Daoy (cell line): ENCODE data around the gene PPIL6. TPM values are rescaled to one million over a fixed set of nuclear protein-coding genes. Genes with fewer than 3 reads are reported as not detected.
A peak's percentile ranks its signal among the peaks of the same experiment; 100 is the strongest.
"Not testable (repeated sequence)": the region's sequence is repeated elsewhere in the genome, so short reads cannot be mapped to it uniquely, and the experiment has no call there.

Source experiments
- DNase-seq: peaks from one replicate; pipeline ENCODE4 v3.0.0-alpha.2; 2015; ENCODE audit warnings: low read depth
- total RNA-seq: library from RNA; depleted of rRNA; stranded (reverse); fragments of >200 nt; shearing (Covaris generic); gene quantifications from 2 replicates; pipeline ENCODE4 v1.2.3, GENCODE V29; 2014

The PPIL6 gene
- total RNA-seq, 1 experiment from 2014 or later: 4.5 TPM

DNA sequence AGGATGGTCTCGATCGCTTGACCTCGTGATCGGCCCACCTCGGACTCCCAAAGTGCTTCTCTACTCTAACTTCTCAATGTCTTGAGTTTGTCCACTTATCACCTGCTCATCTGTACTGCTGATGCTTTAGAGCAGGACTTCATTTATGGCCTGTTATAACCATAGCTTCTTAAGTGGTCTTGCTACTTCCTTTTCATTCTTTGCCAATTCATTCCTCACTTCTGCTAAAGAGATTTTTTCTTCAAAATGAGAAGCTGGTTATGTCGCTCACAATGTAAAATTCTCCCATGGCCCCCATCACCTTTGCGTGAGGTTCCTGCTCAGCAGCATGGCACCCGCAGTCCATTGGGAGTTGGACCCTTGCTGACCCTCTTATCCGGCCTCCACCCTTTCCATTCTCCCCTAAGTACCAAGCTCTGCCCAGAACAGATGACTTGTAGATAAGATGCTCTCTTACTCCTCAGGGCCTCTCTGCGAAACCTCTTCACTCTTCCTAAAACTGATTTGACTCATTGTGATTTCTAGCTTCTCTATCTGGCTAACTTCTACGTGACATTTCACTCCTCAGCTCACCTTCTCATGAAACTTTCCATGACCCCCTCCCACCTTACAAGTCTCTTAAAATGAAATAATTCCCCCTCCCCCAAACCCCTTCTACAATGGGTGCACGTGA, 44.2 kb downstream of the PPIL6 start:
- DNase-seq: no peak

DNA sequence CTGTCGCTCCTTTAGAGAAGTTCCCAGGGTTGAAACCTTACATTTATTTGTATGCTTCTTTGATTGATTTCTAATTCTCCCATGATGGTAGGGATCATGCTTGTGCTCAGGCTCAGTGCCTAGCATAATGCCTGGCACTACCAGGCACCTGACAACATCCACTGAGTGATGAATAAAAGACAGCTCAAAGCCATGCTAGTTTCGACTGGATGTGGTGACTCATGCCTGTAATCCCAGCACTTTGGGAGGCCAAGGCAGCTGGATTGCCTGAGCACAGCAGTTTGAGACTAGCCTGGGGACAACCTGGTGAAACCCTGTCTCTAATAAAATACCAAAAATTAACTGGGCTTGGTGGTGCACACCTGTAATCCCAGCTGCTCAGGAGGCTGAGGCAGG, 46.5 kb downstream of the PPIL6 start:
- peak; percentile 44 for DNase-seq

DNA sequence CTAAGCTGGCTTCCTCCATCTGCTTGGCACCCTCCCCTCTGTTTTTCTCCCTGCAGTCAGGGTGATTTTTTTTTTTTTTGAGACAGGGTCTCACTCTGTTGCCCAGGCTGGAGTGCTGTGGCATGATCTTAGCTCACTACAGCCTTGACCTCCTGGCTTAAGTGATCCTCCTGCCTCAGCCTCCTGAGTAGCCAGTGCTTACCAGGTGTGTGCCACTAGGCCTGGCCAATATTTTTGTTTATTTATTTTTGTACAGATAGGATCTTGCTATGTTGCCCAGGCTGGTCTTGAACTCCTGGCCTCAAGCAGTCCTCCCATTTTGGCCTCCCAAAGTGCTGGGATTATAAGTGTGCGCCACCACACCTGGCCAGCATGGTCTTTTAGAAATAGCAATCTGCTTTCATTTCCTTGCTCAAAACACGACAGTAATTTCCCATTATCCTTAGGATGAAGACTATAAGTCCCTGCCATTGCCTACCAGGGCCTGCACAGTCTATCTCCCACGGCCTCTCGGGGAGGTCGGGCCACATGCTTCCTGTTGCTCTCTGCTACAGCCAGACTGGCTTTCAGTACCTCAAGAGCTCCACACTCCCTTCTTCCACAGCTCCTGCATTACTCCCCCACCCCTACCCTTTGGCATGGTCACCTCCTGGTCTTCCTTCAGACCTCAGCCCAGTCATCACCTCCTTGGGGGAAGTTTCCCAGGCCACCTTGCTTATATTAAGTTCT, 47.1 kb downstream of the PPIL6 start:
- DNase-seq: no peak

DNA sequence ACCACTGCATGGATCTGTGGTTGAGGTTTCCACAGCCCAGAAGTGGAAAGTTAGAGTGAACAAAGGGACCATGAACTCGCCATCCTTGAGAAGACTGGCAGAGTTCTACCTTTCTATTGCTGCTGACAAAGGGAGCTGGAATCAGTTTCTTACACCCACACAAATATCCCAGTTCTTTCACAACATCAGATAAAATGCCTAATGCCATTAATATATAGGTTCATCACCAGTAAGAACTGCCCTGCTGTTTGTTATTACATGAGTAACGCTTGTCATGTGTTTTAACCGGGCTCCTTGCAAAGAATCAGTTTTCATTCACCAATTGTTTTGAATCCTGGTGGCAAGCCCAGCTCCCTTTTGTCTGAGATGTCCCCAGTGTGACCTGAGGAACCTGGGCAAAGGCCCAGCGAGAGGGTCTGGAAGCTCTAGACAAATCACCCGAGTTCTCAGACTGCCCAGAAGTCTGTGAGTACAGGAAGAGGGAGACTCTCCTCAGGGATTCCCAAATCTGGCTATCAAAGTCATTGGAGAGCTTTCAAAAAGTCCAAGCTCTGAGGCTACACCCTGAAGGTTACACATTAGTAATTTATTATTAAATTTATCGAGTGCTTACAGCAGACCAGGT, 50.7 kb downstream of the PPIL6 start:
- DNase-seq: no peak

DNA sequence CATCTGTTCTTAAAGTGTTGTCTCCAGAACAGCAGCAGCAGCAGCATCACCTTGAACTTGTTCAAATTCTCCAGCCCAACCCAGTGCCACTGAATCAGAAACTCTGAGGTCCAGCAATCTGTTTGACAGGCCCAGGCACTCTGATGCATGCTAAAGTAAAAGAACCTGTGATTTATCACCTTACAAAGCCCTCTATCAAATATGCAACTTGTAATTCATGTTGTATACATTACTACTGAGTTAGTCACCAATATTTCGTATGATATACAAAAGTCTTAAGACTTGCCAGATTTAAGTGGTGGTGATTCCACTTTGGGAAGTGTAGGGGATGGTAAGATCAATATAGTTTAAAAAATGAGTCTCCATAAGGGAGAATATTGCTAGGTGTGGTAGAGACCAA, 52.2 kb downstream of the PPIL6 start:
- DNase-seq: no peak

DNA sequence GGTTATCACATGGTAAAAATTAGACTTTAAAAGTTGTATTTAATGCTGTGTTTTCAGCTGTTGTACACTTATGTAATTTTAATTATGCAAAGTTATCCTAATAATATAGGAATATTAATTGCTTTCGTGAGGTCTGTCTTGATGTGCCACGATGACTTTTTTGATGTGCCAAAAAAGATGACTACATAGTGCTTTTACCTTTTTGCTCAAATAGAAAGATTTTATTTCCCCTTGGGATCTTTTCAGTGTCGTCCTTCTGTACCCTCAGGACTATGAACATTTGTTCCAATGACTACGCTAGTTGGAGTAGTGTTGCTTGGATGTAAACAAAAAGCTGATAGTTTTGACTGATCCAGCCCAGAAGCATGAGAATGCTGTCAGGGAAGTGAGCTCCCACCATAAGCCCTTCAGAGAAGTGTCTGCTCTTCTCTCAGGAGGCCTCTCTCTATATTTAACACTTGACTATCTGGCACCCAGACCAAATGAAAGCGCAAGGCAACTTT, 56.9 kb downstream of the PPIL6 start:
- DNase-seq: no peak

DNA sequence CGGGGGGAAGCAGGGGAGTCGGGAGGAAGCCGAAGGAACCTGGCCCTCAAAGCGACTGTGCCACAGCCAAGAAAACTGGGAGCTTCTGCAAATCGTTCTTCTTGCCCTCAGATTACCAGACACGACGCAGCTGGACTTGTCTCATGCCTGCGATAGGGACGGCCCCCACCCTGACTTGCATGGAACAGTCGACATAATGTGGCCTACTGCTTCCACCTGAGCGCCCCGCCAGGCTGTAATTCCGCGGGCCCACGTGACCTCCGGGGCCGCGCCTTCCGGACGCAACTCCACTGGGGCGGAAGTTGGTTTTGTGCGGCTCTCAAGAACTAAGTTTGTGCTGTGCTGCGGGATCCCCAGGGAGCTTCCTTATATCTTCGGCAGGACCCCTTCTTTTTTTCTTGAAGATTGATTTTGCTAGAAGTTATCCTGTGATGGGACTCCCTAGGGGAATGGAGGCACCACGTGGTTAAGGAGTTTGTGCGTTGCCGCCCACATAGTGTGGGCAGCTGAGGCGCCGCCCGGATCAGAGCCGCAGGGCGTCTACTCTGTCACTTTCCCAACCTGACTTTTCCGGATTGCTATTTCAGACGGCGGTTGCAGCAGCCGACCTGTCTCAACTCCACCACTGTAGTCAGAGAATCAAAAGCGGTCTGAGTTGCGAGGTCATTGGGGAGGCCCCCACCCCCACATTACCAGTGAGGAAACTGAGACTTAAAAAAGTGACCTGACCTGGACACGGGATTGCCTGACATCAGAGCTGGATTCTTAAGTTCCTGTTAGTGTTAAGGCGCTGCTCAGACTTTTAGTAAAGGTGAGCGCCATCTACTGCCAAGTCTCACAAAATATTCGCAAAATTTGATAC, 57.6 kb downstream of the PPIL6 start:
- peak; percentile 95 for DNase-seq

DNA sequence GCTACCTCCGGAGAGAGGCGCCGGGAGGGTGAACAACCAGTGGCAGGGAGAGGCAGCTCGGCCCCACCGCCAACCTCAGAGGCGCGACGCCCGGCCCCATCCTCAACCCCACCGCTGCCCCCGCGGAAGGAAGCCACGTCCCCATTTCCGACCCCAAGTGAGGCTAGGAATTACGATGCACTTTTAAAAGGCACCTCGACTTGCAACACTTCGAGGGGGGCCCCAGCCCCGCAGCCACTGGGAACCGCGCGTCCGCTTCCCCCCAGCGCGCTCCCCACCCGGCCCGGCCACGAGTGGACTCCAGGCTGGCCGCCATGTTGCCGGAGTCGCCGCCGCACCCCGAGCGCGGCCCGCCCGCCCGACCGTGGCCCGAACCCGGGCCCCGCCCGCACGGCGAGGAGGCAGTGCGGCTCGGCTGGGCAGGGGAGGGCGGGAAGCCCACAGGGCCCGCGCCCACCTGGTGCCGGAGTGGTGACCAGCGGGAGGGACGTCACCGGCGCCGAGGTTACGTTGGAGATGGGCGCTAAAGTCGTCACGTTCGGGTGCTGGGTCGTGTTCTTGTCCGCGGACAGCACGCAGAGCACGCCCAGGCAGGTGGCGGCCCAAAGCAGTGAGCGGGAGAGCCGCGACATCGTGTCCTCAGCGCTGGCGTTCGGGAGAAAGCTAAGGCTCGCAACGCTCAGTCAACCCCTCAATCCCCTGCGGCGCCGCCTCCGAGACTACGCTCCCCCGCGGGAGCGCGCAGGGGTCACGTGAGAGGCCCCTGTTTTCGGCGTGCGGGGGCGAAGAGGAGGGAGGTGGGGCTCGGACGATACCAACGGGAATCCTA, 58.5 kb downstream of the PPIL6 start, which contains the start of gene CD164:
Gene CD164, minus strand, starts transcription at position 721 of the 829 bp plus-strand sequence. Its CDS starts 89 bp downstream, at position 632.
- peak; percentile 95 for DNase-seq

DNA sequence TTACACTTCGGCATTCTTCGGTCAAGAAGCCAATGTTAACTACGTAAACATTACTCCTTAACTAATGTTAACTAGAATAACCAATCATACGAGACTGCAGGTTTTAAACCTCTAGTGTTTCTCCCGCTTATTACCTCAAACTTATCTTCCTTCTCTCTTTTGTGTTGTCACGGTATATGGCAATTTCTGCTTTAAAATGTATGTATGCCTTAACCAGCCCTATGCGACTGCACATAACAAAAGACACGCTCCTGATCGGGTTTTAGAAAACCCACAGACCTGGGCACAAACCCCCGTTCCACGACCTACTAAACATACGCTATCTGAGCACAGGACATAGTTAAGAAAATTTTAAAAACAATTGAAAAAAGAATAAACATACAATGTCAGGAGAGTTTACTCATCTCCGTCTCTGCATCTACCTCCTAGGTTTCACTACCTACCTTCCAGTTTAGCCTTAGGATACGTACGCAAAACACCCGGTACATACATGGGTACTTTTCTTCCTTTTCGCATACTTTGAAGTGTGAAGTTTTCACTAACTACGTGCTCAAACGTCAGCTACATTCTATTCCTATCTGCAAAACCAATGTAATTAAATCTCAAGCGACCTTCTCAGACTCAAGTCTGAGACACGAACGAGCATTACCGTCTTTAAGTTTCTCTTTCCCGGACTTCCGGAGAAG, 59.2 kb downstream of the PPIL6 start:
- no peak for DNase-seq

DNA sequence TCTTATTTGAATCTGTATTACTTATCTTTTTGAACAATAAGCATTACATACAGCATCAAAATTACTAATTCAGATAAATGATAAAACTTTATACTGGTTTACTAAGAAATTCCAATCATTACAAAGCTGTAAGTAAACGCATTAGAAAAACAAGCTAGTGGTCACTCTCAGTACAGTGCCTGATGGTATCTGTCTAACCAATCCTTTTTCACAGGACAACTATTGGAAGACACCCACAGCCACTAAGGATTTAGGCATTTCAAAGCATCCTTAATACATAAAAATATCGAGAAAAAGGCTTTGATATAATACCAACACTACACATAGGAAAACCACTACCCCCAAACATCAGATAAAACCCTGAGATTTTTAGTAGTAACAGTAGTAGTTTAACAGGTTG, 60.7 kb downstream of the PPIL6 start:
- DNase-seq: no peak

DNA sequence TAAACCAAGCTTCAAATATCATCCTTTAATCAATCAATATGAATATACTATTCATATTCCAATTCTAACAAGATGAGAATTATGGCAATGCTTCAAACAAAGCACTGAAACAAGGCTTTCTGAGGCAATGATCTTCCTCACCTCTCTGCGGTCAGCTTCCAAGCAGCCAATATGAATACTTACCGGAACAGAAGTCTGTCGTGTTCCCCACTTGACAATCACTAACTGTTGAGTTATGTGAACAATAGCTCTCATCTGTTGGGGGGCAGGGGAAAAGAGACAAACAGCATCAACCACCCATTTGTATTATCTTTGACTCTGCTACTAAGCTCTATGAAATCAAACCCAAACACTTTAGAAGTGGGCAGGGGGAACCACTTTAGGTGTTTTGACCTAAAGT, 62.7 kb downstream of the PPIL6 start:
- no peak for DNase-seq

DNA sequence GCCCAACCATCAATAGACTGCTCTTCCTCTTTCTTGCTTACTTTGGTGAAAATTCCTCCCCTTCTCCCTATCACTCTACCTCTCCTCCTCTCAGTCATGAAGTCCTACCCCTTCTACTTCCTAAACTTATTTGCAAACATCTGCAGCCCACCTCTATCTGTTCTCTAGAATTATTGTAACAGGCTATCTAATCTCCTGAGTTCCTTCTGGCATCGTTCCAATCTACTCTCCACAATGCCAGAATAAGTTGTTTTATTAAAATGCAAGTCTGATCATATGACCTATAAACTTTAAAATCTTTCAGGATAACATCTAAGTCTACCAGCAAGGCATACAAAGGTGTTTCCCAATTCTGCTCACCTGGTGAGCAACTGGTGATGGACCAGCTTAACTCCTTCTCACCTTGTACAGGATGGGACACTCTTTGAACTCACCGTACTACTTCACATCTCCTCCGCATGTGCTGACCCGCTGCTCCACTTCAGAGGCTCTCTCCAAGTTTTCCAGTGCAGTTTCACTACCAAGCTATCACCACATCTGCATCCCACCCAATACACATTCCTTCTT, 66.0 kb downstream of the PPIL6 start:
- DNase-seq: no peak

DNA sequence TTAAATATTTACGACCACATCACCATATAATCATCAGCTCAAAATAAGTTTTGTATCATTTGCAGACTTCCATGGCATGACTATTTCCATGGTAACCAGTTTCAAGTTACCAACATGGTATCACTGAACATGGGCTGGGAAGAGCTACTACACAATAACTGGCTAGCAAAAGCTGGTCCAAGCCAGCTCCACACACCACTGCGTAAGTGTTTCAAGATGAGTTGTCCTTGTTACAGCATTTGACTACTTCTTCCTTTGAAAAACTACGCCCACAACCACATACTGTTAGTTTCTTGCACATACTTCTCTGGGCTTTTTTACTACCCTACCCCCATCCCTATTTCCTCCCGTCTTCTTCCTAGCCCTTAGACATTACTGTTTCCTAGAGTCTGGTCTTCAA, 66.7 kb downstream of the PPIL6 start:
- no peak for DNase-seq

DNA sequence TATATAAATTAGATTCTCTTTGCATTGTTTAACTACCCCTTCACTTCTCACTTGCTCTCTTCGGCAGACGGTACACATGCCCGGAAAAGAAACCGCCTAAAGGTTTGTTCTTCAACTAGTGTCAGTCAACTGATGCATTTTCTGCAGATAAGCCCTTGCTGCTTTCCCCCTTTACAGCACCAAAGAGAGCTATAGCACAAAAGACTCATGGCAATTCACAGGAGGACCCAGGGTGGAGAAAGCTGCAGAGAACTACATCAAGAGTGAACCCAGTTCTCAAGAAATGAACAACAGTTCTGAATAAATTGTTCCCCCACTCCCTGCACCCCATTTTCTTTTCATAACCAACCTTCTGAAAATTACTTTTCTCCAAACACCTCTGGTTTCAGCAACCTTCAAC, 67.1 kb downstream of the PPIL6 start:
- DNase-seq: no peak

DNA sequence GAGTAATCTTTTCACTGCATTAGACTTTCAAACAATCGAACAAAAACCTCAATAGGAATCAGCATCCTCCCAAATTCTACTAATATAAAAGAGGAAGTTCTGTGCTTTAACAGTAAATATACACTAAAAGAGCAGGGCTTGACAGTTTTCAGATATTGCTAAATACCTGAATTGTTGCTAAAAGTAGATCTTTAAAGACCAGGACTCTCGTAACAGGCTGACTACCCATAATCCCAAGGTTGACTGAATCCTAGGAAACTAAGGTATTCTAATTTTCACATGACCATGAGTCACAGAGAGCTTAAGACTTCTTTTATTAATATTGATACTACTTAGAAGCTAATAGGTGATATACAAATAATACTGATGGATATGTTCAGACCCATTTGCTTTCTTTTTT, 68.3 kb downstream of the PPIL6 start:
- DNase-seq: no peak

DNA sequence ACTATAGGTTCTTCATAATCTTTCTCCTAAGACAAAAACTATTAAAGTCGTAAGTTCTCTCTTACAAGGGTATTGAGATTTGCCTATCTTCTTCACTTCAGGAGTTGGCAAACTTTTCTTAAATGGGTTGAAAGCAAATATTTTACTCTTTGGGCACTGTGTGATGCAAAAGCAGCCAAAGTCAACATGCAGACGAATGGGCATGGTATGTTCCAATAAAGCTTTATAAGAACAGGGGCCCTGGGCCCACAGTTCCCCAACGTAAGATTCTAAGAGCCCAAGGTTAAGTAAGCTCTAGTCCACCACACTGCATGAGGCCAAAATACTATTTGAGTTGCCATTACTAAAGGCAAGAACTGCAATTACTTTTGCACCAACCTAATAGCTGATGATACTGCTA, 69.6 kb downstream of the PPIL6 start:
- no peak for DNase-seq

DNA sequence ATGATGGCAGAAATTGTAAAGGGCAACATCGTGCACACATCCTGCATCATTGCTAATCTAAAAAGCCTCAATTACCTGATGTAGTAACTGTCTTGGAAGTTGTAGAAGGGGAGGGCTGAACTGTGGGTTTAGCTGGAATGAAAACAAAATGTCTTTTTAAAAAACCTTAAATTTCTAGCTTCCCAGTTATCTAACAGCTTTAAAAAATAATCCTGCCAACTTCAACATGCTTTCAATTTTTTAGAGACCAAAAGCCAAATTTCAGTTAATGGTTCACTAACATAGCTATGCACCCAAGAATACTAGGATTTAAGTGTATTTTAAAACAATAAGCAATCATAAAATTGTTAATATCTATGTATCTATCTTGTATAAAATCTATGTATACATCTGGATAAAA, 70.1 kb downstream of the PPIL6 start:
- DNase-seq: no peak

DNA sequence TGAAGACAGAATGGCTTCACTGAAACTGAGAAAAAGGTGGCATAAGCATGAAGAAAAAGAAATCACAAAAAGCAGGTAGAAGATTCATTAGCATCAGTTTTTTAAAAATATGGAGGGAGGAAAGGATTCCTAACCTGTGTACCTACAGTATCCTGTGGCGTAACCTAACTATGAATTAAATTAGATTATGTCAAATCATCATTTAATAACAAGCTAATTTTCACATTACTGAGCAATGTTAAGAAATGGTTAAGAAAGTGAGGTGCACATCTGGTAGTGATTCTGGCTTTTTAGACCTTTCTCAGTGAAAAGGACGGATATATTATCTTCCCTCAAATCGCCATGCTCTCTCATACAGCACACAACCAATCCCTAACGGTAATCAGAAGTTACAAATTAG, 70.7 kb downstream of the PPIL6 start:
- no peak for DNase-seq

DNA sequence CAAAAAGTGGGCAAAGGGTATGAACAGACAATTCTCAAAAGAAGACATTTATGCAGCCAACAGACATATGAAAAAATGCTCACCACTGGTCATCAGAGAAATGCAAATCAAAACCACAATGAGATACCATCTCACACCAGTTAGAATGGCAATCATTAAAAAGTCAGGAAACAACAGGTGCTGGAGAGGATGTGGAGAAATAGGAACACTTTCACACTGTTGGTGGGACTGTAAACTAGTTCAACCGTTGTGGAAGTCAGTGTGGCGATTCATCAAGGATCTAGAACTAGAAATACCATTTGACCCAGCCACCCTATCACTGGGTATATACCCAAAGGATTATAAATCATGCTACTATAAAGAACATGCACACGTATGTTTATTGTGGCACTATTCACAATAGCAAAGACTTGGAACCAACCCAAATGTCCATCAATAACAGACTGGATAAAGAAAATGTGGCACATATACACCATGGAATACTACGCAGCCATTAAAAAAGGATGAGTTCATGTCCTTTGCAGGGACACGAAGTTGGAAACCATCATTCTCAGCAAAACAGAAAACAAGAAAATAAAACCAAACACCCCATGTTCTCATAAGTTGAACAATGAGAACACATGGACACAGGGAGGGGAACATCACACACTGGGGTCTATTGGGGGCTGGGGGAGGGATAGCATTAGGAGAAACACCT, 75.9 kb downstream of the PPIL6 start:
- DNase-seq: not testable (repeated sequence)
